HG03457 (cell line): ENCODE data around the gene PRKCB.

ENCODE experiments used
- ATAC-seq: cut with Tn5 transposase; IDR thresholded peaks from one replicate; pipeline ENCODE4 v1.9.1; 2021; ENCODE audit warnings: moderate number of reproducible peaks; ENCODE audit not compliant: unreplicated experiment

The PRKCB gene

DNA sequence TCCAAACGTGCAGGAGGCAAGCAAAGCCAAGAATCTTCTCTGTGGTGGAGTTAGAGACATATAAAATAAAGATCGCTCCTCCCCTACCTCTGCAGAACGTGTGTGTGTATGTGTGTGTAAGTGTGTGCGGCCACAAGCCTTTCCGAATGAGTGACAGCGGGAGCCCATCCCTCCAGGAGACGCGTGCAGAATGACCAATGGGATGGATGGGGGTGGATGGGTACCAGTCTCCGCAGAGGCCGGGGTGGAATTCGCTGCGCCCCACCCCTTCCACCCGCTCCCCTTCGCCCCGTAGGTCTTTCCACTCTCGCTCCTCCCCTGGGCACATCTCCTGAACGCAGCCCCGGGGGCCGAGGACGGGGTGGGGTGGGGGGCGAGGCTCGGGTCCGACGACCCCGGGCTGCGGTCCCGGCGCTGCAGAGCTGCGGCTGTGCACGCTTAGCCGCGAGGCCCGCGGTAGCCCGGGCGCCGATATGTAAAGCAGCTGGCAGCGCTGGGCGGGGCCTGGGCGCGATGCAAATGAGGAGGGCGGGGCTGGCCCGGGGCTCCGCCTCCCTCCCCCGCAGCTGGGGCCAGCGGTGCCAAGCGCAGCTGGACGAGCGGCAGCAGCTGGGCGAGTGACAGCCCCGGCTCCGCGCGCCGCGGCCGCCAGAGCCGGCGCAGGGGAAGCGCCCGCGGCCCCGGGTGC, at the start of gene PRKCB:
Gene PRKCB, plus strand, starts transcription at position 594 of the 688 bp plus-strand sequence.
- ATAC-seq: peak; percentile 48

DNA sequence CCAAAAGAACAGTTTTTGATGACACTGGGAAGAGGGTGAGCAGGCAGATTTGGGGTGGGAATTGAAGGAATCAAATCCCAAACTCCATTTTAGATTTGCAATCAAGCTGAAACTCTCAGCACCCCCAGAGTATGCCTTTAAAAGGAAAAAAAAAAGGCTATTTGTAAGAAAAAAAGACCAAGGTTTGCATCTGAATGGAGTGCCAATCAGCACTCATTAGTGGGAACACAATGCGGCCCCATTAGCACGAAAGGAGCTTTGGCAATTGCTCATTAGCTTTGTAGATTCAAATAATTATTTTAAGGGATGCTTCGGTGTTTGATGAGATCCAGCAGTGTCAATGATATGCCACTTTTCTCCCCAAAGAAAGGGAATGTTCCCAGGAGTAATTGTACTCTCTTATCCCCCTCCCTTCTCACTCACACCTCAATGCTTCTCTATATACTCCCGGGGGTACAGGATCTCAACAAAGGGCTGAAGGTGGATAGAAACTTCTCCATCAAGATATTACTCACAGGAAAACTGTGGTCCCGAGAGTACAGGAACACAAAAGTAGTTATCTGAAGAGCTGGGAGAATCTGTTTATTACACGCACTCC, 48.7 kb upstream of the PRKCB start:
- ATAC-seq: no peak

DNA sequence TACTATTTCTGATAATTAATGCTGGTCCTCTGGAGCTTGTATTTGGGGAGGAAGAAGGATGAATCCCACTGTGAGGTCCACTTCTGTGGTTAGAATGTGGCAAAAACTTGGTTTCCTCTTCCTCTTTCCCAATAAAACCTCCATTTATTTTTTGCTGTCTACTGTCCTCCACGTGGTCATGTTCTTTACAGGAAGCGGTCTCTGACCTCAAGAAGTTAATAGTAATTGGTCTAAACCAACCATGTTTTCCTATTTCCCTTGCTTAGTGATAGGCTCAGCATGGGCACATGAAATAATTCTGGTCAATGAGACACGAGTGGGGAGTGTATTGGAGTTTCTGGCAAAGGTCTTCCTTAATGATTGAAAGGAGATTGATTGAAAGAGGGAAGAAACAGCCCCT, 47.1 kb upstream of the PRKCB start:
- ATAC-seq: no peak

DNA sequence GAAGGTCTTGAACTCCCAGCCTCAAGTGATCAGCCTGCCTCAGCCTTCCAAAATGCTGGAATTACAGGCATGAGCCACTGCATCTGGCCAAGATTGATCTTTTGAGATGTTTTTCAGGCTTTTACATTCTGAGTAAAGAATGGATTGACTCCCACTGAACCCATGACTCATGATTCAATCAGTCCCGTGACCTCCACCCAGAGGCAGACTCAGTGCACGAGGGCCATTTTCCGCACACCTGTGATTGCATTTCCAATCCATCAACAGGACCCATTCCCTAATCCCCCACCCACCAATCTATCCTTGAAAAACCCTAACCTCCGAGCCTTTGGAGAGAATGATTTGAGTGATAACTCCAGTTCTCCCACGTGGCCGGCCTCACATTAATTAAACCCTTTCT, 40.4 kb upstream of the PRKCB start:
- ATAC-seq: no peak

DNA sequence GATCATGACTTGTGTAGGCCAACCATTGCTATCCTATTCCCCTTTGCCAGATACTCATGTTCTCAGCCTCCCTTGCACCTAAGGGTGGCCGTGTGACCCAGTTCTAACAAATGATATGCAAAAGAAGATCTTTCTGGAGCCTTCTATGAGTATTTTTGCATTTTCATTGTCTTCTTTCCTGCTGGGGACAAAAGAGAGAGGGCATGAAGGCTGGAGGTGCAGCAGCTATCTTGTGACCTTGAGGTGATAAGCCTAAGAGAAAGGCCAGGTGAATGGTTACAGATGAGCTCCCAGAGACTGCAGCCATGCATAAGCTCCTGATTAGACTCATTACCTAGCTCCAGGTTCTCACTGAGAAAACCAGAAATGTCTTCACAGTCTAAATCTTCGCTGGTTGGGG, 38.8 kb upstream of the PRKCB start:
- ATAC-seq: no peak

DNA sequence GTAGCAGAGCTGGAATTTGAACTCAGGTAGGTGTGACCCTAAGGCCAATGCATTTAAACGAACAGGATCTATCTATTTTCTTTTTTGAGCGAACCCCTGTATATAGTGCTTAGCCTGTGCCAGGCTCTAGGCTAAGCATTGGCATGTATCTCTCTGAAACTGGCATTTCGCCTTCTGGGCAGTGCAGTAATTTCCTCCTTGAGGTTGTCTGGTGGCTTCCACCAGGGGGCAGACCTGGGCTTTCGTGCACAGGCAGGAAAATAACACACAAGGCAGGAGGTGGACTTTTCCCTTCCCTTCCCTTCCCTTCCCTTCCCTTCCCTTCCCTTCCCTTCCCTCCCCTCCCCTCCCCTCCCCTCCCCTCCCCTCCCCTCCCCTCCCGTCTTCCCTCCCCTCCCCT, 34.4 kb upstream of the PRKCB start:
- ATAC-seq: no peak

DNA sequence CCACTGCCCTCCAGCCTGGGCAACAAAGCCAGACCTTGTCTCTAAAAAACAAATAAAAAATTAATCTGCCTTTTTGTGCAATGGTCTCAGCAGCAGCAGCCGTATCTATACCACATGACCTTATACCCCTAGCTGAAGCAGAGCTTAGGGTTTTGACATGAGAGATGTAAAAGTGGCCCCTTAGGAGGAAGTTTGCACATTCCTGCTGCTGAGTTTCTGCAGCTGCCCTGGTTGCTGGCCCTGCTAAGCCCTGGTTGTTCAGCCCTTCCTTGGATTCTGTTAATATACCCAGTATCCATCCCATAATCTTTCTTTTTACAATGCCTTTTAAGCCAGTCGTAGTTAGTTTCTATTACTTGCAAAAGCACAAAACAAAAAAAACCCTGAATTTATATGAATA, 33.0 kb upstream of the PRKCB start:
- ATAC-seq: no peak

DNA sequence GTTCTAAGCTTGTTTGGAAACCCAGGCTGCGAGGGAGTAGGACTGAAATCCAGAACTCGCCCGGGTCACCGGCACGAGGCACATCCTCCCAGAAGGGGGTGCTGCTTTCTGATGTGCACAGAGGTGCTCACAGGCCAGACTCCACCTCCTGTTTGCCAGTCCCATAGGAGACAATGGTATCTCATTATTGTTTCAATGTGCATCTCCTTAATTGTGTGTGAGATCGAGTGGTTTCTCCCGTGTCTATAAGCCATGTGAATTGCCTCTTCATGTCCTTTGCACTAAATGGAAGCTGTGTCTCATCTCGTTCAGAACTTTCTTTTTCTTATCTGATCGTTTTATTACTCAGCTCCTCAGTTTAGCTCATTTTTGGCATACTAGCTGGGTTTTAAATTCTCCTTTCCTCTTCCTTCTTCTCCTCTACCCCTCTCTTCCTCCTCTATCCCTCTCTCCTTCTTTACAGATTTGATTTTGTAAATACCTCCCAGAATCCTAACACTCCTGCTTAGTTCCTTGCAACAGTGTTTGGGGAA, 32.1 kb upstream of the PRKCB start:
- ATAC-seq: no peak

DNA sequence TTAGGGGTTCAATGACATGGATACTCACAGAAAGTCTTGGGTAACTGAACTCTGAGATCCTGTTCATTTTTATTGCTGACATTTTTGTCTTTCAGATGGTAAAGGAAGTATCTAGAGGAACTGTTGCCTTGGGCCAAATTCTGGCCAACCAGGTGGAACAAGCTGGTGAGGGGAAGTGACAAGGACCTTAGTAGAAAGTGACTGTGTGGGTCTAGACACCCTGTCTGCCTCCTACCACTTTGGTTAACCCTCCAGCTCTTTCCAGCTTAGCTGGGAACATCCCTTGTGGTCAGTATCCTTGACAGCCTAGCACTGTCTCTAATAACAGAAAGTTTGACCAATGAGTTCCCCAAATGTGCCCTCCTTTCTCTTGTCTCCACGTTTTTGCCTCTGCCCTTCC, 28.8 kb upstream of the PRKCB start:
- no peak for ATAC-seq

DNA sequence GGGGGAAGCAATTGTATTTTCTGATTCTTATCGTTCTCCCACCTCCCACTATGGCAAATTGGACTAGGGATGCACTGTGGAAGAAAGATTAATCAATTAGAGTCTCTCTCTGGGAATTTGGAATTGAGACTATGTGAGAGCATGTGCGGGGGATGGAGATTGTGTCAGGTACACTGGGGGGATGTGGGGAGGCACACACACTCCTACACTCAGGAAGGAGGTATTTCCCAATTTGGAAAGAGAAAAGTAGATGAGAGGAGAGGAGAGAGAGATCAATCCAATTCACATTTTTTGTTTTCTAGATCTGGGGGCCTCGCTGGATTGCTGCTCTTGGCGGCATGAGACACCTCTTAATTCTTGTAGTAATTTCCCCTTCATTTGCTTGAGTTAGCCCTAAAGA, 14.3 kb upstream of the PRKCB start:
- no peak for ATAC-seq

DNA sequence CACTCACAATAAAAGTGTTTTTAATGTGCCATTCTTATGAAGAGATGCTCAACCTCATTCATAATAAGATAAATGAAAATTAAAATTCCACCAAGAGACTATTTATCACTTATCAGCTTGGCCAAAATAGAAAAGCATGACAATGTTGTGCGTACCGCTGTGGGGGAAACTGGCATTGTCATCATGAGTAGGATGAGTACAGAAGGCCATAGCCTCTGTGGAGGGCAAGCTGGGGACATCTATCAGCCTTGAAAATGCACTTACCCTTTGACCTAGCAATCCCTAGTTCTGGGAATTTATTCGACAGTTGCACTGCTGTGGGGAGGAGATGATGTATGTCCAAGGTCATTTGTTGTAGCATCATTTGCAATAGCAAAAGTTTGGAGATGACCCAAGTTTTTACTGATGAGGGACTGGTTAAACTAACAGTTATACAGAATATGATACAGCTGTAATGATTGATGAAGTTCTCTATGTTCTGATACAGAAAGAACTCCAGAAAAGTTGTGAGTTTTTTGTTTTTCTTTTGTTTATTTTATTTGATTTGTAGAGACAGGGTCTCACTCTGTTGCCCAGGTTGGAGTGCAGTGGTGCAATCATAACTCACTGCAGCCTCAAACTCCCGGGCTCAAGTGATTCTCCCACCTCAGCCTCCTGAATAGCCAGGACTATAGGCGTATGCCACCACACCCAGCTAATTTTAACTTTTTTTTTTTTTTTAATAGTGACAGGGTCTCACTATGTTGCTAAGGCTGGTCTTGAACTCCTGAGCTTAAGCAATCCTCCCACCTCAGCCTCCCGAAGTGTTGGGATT, 13.7 kb upstream of the PRKCB start:
- ATAC-seq: no peak

DNA sequence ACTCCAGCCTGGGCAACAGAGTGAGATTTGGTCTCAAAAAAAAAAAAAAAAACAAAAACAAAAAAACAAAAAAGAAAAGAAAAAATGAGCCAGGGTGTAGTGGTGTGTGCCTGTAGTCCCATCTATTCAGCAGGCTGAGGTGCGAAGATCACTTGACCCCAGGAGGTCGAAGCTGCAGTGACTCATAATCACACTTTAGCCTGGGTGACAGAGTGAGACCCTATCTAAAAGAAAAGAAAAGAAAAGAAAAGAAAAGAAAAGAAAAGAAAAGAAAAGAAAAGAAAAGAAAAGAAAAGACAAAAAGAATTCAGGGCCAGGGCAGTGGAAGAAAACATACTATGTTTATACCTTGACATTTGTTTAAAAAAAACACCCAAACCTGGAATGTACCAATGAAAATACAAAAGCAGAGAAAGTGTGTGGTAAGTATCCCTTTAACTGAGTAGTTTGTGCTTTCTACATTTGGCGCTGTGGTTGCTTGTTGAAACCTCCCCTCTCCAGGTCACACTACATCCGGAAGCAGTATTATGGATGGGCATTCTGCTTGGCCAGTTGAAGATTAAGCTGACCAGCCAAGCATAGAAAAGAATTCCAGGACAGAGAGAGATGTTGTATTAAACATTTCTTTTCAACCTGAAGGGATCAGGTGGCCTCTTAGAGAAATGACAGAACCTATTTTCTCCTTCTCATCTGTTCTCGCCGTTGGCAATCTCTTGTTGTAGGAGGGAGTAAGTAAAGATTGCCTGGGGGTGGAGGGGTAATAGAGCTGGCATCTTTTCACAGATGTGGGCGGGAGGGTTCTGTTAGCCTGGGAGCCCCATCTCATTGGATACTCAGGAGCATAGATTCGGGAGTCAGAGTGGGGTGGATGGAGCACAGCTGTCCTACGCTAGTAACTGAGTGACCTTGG, 12.1 kb upstream of the PRKCB start:
- no peak for ATAC-seq

DNA sequence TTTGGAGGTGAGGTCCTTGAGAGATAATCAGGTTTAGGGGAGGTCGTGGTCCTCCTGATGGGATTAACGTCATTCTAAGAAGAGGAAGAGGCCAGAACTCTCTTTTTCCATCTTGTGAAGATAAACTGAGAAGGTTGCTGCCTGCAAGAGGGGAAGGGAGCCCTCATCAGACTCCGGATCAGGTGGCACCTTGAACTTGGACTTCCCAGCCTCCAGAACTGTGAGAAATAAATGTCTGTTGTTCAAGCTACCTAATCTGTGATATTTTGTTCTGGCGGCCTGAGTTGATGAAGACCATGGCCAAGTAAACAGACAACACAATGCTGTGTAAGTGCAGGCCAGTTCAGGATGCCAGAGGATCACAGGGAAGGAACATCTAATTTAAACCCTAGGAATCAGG, 10.9 kb upstream of the PRKCB start:
- no peak for ATAC-seq

DNA sequence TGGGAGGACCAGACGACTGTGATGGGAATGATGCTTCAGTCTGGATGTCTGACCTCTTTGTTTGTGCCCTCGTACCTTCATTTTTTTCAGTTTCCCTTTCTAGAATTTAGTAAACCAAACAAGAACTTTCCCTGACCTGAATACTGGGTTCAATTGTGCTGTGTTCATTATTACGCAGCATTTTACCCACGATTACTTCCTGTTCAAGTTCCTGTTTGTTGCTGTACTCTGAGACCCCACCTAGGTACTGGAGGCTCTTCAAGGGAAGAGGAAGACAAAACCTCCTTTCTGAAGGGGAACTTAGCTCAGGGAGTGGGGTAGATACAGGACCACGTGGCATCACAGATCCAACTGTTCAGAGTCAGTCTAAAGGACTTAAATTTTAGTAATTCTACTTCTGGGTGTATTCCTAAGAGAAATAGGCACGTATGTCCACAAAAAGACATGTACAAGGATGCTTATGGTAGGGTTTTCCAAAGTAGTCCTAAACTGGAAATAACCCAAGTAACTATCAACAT, 9.2 kb upstream of the PRKCB start:
- peak; percentile 44 for ATAC-seq

DNA sequence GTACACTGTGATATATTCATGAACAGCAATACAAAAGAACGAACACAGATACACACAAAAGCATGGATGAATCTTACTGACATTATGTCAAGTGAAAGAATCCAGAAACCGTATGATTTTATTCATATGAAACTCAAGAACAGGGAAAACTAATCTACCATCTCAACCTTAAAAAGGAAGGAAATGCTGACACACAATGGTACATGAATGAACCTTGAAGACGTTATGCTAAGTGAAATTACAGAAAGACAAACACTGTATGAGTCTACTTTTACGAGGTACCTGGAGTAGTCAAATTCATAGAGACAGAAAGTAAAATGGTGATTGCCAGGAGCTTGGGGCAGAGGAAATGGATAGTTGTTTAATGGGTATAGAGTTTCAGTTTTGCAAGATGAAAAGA, 8.7 kb upstream of the PRKCB start:
- no peak for ATAC-seq

DNA sequence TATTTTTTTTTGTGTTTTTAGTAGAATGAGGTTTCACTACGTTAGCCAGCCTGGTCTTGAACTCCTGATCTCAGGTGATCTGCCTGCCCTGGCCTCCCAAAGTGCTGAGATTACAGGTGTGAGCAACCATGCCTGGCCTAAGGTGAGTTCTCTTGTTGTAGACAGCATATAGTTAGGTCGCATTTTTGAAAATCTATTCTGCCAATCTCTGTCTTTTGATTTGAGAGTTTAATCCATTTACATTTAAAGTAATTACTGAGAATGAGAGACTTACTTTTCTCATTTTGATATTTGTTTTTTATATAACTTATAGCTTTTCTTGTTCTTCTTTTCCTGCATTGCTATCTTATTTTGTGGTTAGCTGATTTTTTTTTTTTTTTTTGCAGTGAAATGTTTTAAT, 6.3 kb upstream of the PRKCB start:
- no peak for ATAC-seq

DNA sequence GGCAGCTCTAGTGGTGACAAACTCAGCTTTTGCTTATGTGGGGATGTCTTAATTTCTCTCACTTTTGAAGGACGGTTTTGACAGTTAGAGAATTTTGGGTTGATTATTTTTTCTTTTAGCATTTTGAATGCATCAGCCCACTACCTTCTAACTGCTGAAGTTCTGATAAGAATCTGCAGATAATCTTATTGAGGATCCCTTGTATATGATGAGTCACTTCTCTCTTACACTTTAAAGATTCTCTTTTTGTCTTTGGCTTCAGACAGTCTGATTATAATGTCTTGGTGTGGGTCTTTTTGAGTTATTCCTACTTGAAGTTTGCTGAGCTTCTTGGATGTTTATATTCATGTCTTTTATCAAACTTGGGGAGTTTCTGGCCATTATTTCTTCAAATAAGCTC, 5.5 kb upstream of the PRKCB start:
- no peak for ATAC-seq

DNA sequence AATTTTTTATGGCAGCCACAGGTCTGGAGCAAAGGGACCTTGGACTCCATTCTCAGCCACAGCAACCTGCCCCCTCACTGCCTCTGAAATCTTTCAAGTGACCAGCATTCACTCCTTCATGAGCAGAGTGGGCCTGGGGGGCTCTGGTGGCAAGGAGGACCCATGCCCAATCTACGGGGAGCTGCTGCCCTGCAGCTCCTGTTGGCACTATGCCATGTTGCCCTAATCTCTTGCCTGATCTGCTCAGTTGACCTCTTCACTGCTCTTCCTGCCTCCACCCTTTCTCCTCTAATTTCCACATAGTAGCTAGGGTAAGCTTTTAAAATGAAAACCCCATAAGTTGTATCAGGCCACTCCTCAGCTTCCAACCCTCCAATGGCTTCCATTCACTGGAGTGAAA, 2.9 kb upstream of the PRKCB start:
- no peak for ATAC-seq

DNA sequence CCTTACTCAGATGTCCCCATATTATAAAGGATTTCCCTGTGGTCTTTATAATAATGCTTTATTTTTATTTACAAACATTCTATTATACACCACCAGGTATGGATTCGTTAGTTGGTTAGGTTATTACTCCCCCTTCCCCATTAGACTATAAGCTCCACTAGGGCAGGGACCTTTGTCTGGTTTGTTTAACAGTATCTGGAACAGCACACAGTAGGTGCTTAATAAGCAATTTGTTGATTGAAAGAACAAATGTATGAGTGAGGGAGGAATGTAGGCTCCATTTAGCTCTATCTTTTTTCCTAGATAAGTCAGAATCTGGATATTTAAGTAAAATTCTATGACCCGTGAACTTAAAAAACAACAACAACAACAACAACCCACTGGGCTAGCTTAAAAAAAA, 2.3 kb upstream of the PRKCB start:
- no peak for ATAC-seq

DNA sequence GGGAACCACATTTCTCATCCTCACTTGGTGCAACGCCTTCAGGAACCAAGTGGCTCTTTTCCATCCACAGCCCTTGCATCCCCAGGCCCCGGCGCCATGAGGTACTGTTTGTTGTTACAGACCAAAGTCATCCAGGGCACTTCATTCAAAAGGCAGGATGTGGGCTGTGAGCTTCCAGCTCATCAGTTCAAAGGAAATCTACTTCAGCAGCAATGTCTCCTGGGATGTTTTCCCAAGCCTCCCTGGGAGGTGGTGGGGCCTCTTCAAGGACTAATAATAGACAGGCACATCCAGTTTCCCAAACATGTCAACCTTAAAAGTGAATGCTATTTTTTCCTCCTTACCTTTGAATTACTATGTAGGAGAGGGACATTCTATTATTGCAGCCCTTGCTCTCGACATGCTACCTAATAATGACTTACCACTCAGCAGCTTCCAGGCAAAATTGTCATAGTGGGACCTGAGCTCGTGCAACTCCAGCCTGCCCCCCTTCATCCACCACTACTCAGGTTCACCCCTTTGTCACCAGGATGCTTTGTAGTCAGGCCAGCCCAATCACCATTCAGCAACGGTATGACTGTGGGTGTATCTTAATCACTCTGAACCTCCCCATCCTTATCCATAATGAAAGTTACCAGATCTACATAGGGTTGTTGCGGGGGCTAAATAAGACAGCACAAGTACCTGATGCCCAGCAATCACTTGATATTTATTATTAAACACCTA, 1.7 kb upstream of the PRKCB start:
- ATAC-seq: no peak
